ENCODE data around the gene SFT2D3. TPM values are rescaled to one million over a fixed set of nuclear protein-coding genes. Genes with fewer than 3 reads are reported as not detected.
A peak's percentile ranks its signal among the peaks of the same experiment; 100 is the strongest.

SFT2D3 gene
- total RNA-seq, 2 donors from 2014 or later = 5.5 to 10.1 TPM

DNA sequence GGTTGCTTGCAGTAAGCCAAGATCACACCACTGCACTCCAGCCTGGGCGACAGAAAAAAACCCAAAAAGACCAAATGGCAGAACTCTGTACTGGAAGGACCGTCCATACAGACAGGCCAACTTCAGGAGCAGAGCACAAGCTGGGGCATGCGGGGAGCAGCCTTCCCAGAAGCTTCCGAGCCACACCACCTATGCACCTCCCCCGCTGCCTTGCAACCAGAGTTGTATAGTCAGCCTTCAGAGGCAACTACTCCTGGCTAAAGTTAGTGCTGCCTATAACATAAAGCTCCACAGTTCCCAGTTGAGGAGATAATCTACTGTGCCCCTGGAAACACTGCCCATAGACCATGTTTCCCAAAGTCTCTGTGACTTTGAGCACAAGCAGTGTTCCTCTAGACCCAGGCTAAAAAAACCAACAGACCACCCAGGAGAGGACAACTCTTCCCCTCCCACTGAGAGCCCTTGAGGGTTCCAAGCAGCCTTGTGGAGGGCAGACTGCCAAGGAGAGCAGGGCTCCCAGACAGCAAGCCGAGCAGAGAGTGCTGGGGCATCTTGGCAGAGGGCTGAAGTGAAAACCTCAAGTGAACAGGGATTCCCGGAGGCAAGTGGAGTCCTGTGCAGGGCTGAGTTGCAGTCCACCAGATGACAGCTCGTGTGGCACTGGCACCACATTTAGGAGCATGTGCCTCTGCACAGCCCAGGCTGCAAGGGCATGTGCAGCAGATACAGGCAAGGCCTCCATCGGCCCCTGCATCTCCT is 6.8 kb downstream of the SFT2D3 start:
- Histone ChIP-seq H3K4me3 (ENCODE audit: low read length) (no peak overlapping the region), H3K36me3 (ENCODE audit: control insufficient read depth, insufficient read depth, low read length) (peaks cover 87% of the 10 kb centered on the region), H3K27ac (ENCODE audit: low read depth, low read length) (no peak overlapping the region), H3K9me3 (ENCODE audit: control insufficient read depth, low read length) (no peaks in the 10 kb centered on the region), H3K27me3 (ENCODE audit: control insufficient read depth, insufficient read depth, low read length, poor library complexity, severe bottlenecking) (no peaks in the 10 kb centered on the region), H3K9ac (ENCODE audit: extremely low read depth, low read length, poor library complexity, severe bottlenecking) (no peak overlapping the region), H3K4me1 (ENCODE audit: control insufficient read depth, insufficient read depth, low read length) (peaks cover 3% of the 10 kb centered on the region)
- no peak for DNase-seq
- Mint-ChIP-seq H3K36me3 (ENCODE audit: low read depth) (peaks cover 64% of the 10 kb centered on the region), H3K27ac (no peak overlapping the region), H3K4me1 (peaks cover 2% of the 10 kb centered on the region), H3K4me3 (no peak overlapping the region), H3K9me3 (no peaks in the 10 kb centered on the region), H3K27me3 (ENCODE audit: insufficient read depth) (no peaks in the 10 kb centered on the region)
- TF ChIP-seq, protein P1, sequence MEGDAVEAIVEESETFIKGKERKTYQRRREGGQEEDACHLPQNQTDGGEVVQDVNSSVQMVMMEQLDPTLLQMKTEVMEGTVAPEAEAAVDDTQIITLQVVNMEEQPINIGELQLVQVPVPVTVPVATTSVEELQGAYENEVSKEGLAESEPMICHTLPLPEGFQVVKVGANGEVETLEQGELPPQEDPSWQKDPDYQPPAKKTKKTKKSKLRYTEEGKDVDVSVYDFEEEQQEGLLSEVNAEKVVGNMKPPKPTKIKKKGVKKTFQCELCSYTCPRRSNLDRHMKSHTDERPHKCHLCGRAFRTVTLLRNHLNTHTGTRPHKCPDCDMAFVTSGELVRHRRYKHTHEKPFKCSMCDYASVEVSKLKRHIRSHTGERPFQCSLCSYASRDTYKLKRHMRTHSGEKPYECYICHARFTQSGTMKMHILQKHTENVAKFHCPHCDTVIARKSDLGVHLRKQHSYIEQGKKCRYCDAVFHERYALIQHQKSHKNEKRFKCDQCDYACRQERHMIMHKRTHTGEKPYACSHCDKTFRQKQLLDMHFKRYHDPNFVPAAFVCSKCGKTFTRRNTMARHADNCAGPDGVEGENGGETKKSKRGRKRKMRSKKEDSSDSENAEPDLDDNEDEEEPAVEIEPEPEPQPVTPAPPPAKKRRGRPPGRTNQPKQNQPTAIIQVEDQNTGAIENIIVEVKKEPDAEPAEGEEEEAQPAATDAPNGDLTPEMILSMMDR (conservative IDR thresholded peaks at IDR 0.05) = no peak
- 94% methylated on average over 7 to 9 of the region's 9 CpGs for WGBS, 2 experiments (ENCODE audit: insufficient coverage in 1 of 2, insufficient read length in 1 of 2)

DNA sequence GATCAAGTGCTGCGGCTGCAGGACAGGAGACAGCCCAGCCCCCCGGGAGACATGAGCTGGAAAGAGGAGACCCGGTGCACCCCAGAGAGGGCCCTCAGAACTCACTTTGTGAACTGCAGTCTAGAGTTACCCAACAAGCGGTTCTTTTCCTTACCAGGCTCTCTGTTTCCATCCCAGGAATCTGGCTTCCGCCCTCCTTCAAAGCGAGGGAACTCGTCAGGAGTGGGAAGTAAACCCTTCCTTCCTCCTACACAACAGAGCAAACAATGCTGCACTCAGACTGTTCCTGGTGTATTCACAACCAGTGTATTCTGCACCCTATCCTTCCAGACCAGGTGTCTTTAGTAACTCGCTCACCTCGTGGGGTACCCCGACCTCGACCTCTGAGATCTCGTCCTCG is 8.0 kb downstream of the SFT2D3 start:
- TF ChIP-seq, protein P1 (conservative IDR thresholded peaks at IDR 0.05) = no peak
- Histone ChIP-seq H3K27me3 (ENCODE audit: control insufficient read depth, insufficient read depth, low read length, poor library complexity, severe bottlenecking) (no peaks in the 10 kb centered on the region), H3K4me1 (ENCODE audit: control insufficient read depth, insufficient read depth, low read length) (no peaks in the 10 kb centered on the region), H3K36me3 (ENCODE audit: control insufficient read depth, insufficient read depth, low read length) (peaks cover 89% of the 10 kb centered on the region), H3K27ac (ENCODE audit: low read depth, low read length) (no peak overlapping the region), H3K4me3 (ENCODE audit: low read length) (no peak overlapping the region), H3K9ac (ENCODE audit: extremely low read depth, low read length, poor library complexity, severe bottlenecking) (no peak overlapping the region), H3K9me3 (ENCODE audit: control insufficient read depth, low read length) (no peaks in the 10 kb centered on the region)
- DNase-seq = no peak
- 94 to 98% methylated on average over 13 of the region's 13 CpGs for WGBS, 2 experiments (ENCODE audit: insufficient coverage in 1 of 2, insufficient read length in 1 of 2)
- H3K27me3 Mint-ChIP-seq (ENCODE audit: insufficient read depth) = no peaks in the 10 kb centered on the region
- H3K27ac Mint-ChIP-seq = peak overlapping the region; percentile 5
- no peaks in the 10 kb centered on the region for H3K9me3 Mint-ChIP-seq
- H3K4me1 Mint-ChIP-seq = no peaks in the 10 kb centered on the region
- H3K36me3 Mint-ChIP-seq (ENCODE audit: low read depth) = peaks cover 66% of the 10 kb centered on the region
- H3K4me3 Mint-ChIP-seq = no peak overlapping the region

DNA sequence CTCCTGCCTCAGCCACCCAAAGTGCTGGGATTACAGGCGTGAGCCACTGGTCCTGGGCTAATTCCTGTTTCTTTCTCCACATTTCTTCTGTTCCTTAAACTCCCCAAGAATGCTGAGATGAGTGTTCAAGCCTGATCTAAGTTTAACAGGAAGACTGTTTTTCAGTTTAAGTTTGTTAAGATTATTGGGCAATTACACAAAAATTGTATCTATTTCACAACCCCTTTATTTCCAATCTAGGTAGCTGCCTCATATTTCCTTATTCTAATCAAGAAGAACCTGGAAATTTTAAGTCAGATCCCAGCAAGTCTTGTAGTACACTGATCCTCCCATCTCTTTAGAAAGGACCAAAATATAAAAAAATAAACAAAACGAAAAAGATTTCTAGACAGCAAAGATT is 11.7 kb downstream of the SFT2D3 start:
- Histone ChIP-seq H3K9ac (ENCODE audit: extremely low read depth, low read length, poor library complexity, severe bottlenecking) (no peak overlapping the region), H3K4me3 (ENCODE audit: low read length) (no peak overlapping the region), H3K27ac (ENCODE audit: low read depth, low read length) (no peak overlapping the region), H3K4me1 (ENCODE audit: control insufficient read depth, insufficient read depth, low read length) (no peaks in the 10 kb centered on the region), H3K36me3 (ENCODE audit: control insufficient read depth, insufficient read depth, low read length) (peaks cover 81% of the 10 kb centered on the region), H3K27me3 (ENCODE audit: control insufficient read depth, insufficient read depth, low read length, poor library complexity, severe bottlenecking) (no peaks in the 10 kb centered on the region), H3K9me3 (ENCODE audit: control insufficient read depth, low read length) (no peaks in the 10 kb centered on the region)
- TF ChIP-seq, protein P1 (conservative IDR thresholded peaks at IDR 0.05) = no peak
- H3K9me3 Mint-ChIP-seq = no peaks in the 10 kb centered on the region
- no peaks in the 10 kb centered on the region for H3K27me3 Mint-ChIP-seq (ENCODE audit: insufficient read depth)
- H3K4me3 Mint-ChIP-seq = no peak overlapping the region
- no peaks in the 10 kb centered on the region for H3K4me1 Mint-ChIP-seq
- DNase-seq = no peak
- 90 to 92% methylated on average over 2 of the region's 2 CpGs for WGBS, 2 experiments (ENCODE audit: insufficient coverage in 1 of 2, insufficient read length in 1 of 2)
- peaks cover 59% of the 10 kb centered on the region for H3K36me3 Mint-ChIP-seq (ENCODE audit: low read depth)
- H3K27ac Mint-ChIP-seq = peak overlapping the region; percentile 61

Measured in endodermal cell (in vitro differentiated cells).